ENCODE data around the gene SLCO3A1. TPM values are rescaled to one million over a fixed set of nuclear protein-coding genes. Genes with fewer than 3 reads are reported as not detected.

SLCO3A1 gene
- polyA plus RNA-seq, 1 donor: 5.1 TPM

GRCh38 chr15:92132982-92133755 lies 279.7 kb downstream of the SLCO3A1 start:
- DNase-seq: no peak

- DNase-seq: no peak
Measured at GRCh38 chr15:92140796-92141195, 287.3 kb downstream of the SLCO3A1 start.

DNA sequence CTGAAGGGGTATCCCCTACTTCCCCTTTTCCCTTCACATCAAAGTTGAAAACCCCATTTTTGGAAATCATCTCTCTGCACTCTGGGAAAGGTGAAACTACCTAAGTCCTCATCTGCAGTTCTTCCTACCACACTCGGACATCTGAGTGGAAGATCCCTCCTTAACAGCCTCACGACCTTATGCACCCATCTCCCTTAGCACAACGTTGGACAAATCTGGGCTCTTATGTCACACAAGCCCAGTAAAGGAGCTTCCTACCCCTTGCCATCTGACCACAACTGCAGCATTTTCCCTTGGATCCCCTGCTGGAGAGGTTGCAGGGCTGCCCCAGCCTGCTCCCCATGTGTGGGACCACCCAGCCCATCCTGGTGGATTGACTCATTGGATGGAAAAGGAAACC lies 288.1 kb downstream of the SLCO3A1 start:
- DNase-seq: no peak

- no peak for DNase-seq
Measured at GRCh38 chr15:92142242-92143232, 289.0 kb downstream of the SLCO3A1 start.

GRCh38 chr15:92143765-92144164 lies 290.3 kb downstream of the SLCO3A1 start:
- DNase-seq: no peak

GRCh38 chr15:92146511-92147150 lies 293.1 kb downstream of the SLCO3A1 start:
- DNase-seq: no peak

DNA sequence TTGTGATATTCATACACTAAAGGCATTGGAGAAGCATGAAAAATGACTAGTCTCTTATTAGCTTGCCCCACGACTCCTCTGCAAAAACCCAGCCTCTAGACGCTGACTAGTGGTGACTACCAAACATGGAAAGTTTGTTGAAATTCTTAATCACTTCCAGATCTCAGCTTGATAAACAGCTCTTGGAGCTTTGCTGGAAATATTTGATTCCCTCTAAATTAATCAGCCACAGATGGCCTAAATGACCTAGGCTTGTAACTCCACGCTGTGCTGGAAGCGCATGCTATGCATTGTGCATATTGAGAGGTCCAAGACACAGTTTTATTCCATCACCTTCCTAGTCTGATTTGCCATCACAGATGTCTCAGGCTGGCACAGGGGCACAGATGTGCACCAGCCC lies 295.5 kb downstream of the SLCO3A1 start:
- DNase-seq: no peak

DNA sequence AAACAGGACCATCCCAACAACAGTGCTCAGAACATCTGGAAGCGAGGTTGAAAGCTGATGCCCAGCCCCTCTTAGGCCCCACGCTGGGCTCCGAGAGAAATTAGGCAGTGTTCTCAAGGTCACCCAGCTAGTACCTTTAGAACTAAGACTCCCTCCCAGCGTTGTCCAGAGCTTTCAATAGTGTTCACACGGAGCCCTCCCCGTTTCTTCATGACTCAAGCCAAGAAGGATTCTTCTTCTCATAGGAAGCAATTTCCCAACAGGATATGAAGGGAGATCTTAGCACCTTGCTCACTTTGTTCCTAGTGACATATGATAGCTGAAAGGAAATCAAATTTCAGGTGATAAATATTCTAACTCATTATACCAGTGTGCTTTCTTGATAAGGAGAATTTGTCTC lies 296.0 kb downstream of the SLCO3A1 start:
- DNase-seq: no peak

DNA sequence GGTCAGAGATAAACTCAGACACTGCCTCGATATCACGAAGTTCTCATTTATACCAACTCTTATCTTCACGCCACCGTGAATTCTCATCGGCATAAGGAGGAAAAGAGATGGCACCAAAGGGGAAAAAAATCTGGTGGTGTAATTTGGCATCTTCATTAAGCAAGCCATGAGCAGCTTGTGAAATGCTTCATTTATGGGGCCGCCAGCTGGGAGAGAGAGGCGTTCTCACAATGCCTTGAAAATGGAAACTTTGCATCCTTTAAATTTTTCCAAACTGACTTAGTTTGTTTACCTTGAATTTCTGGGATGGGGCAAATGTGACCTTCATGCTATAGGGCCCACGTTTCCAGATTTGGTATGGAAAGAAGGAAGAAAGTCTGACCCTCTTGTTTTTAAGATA lies 297.7 kb downstream of the SLCO3A1 start:
- DNase-seq: no peak

- DNase-seq: no peak
Measured at GRCh38 chr15:92151741-92152140, 298.2 kb downstream of the SLCO3A1 start.

DNA sequence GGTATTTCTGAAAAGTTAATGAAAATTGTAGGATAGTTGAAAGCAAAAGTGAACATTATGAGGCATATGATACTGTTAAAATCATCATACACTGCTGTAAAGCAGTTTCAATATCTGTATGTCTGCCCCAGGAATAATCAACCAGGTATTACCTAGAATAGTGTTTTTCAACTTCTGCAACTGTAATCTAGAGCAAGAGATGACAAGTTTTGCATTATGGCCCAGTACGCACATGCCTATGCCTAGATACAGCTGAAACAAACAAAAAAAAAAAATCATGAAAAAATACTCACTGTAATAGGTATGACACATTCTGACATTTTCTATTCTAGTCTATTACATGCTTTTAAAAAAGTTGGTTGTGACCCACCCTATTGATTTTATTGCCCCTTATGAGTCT lies 299.5 kb downstream of the SLCO3A1 start:
- no peak for DNase-seq

GRCh38 chr15:92153620-92154019 lies 300.1 kb downstream of the SLCO3A1 start:
- DNase-seq: no peak

DNA sequence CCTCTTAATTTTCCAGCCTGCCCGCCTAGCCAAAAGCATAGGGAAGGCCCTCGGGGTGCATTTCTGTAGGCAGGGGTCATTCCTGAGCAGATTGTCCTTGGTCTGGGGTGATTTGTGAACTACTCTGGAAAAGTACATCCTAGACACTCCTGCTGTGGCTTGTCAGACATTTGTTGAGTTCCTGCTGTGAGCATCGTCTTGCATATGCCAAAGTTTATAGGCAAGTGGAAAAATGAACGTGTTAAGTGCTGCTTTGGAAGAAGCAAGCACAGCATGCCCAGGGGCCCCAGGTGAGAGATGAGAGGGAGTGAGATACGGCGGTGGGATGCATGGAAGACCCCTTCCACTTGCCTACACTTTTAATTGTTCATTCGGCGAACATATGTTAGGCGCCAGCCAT lies 302.4 kb downstream of the SLCO3A1 start:
- no peak for DNase-seq

- no peak for DNase-seq
Measured at GRCh38 chr15:92157666-92158298, 304.3 kb downstream of the SLCO3A1 start.

GRCh38 chr15:92158426-92158825 lies 304.9 kb downstream of the SLCO3A1 start:
- DNase-seq: no peak

DNA sequence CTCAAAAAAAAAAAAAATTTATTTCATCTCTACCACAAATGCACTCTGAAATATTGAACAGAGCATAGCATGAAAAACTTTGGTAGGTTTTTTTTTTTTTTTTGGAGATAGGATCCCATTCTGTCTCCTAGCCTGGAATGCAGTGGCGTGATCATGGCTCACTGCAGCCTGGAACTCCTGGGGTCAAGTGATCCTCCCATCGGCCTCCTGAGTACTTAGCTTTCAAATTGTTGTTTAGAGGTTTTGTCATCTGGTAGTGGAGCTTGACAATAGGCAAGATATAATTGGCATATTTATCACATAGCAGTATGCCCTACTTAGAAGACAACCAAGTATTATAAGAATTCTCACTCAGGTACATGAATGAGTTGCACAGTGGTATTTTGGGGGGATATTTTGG lies 306.0 kb downstream of the SLCO3A1 start:
- DNase-seq: no peak

- no peak for DNase-seq
Measured at GRCh38 chr15:92159906-92160841, 306.7 kb downstream of the SLCO3A1 start.

GRCh38 chr15:92161039-92161670 lies 307.6 kb downstream of the SLCO3A1 start:
- DNase-seq: no peak

DNA sequence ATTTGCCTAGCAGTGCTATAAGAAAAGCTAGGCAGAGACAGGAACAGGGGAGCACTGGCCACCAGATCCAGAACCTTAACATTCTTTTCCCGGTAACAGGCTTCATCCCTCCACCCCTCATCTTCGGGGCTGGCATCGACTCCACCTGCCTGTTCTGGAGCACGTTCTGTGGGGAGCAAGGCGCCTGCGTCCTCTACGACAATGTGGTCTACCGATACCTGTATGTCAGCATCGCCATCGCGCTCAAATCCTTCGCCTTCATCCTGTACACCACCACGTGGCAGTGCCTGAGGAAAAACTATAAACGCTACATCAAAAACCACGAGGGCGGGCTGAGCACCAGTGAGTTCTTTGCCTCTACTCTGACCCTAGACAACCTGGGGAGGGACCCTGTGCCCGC lies 309.1 kb downstream of the SLCO3A1 start:
- DNase-seq: no peak

GRCh38 chr15:92163641-92164040 lies 310.1 kb downstream of the SLCO3A1 start:
- no peak for DNase-seq

Data from hindlimb muscle (tissue), 1 donor.